NCI-H510A treated with DMSO at 0.1 percent for 48 hours (cell line): ENCODE data around the gene THSD1.
"Not testable (repeated sequence)": the region's sequence is repeated elsewhere in the genome, so short reads cannot be mapped to it uniquely, and the experiment has no call there.

Experiments
- DNase-seq: peaks from one replicate; lab custom pipeline; 2025; lab: John Stamatoyannopoulos, UW

THSD1 gene

GRCh38 chr13:52353193-52353592 is 52.8 kb downstream of the THSD1 start:
- no peak for DNase-seq

- DNase-seq: no peak
Observed at GRCh38 chr13:52348983-52349780, 56.8 kb downstream of the THSD1 start.

- DNase-seq: no peak
Observed at GRCh38 chr13:52348071-52348470, 57.9 kb downstream of the THSD1 start.

- DNase-seq: no peak
Observed at GRCh38 chr13:52345631-52346251, 60.2 kb downstream of the THSD1 start.

DNA sequence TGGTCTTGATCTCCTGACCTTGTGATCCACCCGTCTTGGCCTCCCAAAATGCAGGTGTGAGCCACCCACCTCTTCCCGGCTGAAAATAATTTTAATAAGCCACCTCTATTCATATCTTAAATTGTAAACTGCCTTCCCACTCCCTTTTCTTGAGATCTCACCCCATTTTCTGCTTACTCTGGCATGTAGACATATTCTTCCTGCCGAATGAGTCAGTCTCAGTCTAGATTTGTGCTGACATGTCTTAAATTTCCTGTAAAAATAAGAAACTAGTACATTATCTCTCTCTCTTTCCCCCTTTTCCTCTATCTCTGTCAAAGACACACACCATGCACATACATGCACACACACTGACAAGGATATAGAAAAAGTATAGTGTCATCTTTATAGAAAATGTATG is 60.9 kb downstream of the THSD1 start:
- DNase-seq: no peak

DNA sequence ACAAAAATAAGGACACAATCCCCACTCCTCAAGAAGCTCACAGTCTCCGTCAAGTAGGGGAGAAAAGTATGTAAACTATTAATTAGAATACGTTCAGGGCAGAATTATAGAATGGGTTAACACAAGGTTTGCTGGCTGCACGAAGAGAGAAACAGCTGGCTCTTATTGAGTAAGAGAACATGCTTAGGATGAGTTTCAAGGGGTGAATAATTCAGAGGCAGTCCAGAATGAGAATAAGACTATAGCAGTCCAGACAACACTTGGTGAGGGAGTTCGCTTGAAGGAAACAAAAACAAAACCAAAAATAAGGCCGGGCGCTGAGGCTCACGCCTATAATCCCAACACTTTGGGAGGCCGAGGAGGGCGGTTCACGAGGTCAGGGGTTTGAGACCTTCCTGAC is 61.9 kb downstream of the THSD1 start:
- DNase-seq: no peak

GRCh38 chr13:52342203-52342602 is 63.8 kb downstream of the THSD1 start:
- DNase-seq: not testable (repeated sequence)

GRCh38 chr13:52337828-52338455 is 68.0 kb downstream of the THSD1 start:
- not testable (repeated sequence) for DNase-seq

GRCh38 chr13:52334107-52334506 is 71.9 kb downstream of the THSD1 start:
- not testable (repeated sequence) for DNase-seq

DNA sequence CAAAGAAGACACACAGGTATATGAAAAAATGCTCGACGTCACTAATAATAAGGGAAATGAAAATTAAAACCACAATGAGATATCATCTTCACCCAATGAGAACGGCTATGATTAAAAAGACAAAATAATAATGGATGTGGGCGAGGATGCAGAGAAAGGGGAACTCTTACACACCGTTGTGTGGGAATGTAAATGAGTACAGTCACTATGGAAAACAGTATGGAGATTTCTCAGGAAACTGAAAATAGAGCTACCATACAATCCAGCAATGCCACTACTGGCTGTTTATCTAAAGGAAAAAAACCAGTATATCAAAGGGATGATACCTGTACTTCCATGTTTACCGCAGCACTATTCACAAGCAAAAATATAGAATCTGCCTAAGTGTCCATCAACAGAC is 74.1 kb downstream of the THSD1 start:
- not testable (repeated sequence) for DNase-seq
